ENCODE results near the gene GDPD4. TPM values are rescaled to one million over a fixed set of nuclear protein-coding genes. Genes with fewer than 3 reads are reported as not detected.

GDPD4 gene, protein sequence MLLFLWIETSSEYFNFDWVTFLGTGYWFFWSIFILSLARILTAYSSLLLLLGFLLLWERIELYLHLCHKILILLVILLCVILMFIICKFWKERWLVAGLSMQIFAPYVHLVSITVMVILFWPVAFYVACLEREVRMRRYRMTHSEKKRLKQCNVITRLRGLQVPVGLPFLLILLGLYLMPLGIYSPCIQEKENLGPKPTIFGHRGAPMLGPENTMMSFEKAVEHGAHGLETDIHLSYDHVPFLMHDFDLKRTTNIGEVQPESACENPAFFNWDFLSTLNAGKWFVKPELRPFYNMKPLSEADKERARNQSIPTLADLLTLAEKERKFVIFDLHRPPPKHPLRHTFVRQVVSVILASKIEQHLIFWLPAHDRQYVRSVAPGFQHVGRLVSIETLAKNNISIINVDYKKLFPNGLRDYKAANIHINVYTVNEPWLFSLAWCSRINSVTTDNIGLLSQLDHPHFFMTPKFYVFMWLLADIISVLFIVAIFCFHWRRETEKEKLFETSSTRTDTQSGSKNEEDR
- not detected for total RNA-seq

DNA sequence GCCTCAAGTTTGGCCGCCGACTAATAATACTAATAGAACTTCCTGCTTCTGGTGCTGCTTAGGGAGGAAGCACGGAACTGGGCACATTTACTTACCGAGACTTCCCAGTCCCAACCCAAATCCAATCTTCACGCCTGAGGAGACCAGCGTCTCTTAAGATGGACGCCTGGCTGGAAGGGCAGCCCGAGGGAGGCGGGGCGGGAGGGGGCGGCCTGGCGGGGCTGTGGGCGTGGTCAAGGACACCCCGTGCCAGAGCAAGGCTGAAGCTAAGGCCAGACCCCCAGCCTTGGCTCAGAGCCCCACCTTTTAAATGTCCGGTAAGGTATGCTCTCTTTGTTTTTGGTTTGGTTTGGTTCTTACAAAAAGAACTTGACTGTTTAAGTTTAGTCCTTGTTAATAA, at the start of gene GDPD4:
TSS of gene GDPD4 (minus strand) at position 177 of the 400 bp plus-strand sequence. CDS start 16,549 bp downstream, outside the sequence.
- no peaks in the 10 kb centered on the region for H3K36me3 Mint-ChIP-seq
- H3K27me3 Mint-ChIP-seq: peaks cover 6 to 10% of the 10 kb centered on the region in 2 donors
- no peaks in the 10 kb centered on the region for H3K9me3 Mint-ChIP-seq
- no peaks in the 10 kb centered on the region for H3K4me1 Mint-ChIP-seq (ENCODE audit: low read depth in 2 of 2)
- DNase-seq (ENCODE audit: low spot score): no peak
- ATAC-seq: no peak
- no peak within 1 kb of the TSS for H3K27ac Mint-ChIP-seq
- no peak within 1 kb of the TSS for H3K4me3 Mint-ChIP-seq

DNA sequence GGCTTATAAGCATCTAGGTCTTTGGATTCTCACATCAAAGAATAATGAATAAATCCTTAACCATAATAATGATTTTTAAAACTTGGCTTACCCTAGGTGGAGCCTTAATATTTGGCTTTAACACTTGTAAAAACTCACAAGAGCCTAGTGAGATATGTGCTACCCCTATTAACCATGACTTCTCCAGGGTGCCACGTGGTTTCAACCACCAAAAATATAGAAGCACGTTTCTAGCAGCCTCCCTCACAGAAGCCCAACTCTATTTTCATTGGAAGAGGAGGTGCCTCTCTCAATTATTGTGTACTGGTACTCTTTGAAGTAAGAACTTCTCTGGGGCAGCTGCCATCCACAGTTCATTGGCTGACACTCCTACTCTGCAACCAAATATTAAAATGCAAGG, 46.5 kb upstream of the GDPD4 start:
- H3K4me1 Mint-ChIP-seq (ENCODE audit: low read depth in 2 of 2): no peaks in the 10 kb centered on the region
- H3K27me3 Mint-ChIP-seq: no peaks in the 10 kb centered on the region
- DNase-seq (ENCODE audit: low spot score) (no peak), ATAC-seq (no peak)
- H3K9me3 Mint-ChIP-seq: no peaks in the 10 kb centered on the region
- H3K27ac Mint-ChIP-seq: no peak overlapping the region
- H3K36me3 Mint-ChIP-seq: peaks cover 4% of the 10 kb centered on the region
- H3K4me3 Mint-ChIP-seq: no peak overlapping the region

DNA sequence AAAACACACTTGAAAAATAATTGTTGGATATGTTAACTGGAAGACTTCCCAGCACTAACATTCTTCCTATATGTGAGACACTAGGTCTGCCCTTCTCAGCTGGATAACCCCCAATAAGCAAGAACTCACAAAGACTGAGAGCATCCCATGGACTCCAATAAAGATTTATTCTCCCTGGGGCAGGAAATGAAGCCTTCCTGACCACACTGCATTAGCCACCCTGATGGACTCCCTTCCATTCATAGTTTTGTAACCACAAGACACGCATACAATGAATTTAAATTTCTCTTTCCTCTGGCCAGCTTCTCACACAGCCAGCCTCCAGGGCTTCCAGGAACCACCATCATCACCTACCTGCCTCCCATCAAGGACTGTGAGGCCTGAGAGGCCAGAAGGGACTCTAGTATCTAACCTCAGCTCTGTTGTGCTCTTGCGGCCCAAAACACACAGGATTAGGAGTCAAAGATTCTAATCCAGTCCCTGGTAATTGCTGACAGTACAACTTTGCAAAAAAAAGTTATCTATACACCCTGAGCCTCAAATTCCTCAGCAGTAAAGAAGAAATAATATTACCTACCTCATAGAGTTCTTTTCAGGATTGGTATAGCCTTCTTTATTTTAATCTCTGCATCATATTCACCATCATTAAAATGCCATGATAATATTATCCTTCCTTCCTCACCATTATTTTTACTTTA, 45.6 kb upstream of the GDPD4 start:
- Mint-ChIP-seq H3K27ac (no peak overlapping the region), H3K4me1 (ENCODE audit: low read depth in 2 of 2) (no peaks in the 10 kb centered on the region), H3K9me3 (no peaks in the 10 kb centered on the region), H3K4me3 (no peak overlapping the region), H3K27me3 (no peaks in the 10 kb centered on the region), H3K36me3 (peaks cover 4% of the 10 kb centered on the region)
- ATAC-seq (no peak), DNase-seq (ENCODE audit: low spot score) (no peak)

DNA sequence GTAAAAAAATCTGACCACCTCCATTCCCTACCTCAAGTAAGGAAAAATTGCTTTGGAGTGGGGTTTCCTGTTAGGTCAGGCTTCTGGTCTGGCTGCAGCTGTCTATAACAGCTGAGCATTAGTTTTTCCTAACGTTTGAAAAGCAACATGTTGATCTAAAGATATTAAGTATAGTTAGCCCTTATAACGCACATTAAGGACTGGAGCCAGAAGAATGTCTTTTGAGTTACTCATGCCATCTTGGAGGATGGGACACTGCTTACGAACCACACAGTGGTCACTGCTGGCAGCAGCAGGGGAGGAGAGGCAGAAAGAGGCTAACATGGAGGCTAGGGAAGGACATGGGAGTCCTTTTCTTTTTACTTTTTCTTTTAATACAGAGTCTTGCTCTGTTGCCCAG, 44.1 kb upstream of the GDPD4 start:
- Mint-ChIP-seq H3K27me3 (no peaks in the 10 kb centered on the region), H3K4me3 (no peak overlapping the region), H3K36me3 (peaks cover 7% of the 10 kb centered on the region), H3K27ac (no peak overlapping the region), H3K4me1 (ENCODE audit: low read depth in 2 of 2) (no peaks in the 10 kb centered on the region), H3K9me3 (no peaks in the 10 kb centered on the region)
- DNase-seq (ENCODE audit: low spot score) (no peak), ATAC-seq (no peak)

DNA sequence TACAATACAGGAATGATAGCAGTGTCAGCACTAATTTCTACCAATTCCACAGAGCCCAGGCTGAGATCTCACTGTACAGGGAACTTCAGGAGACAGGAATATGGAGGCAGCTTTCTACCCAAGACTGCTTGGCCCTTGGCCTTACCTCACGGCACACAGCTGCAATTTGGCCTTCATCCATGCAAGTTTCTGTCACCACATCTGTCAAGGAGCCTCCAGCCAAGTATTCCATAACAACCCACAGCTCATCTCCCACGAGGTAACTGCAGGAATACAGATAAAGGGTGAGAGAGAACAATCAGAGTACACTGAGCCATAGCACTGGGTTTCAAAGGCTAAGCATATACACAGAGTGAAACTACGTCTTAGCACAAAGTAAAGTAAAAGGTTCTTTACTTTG, 39.0 kb upstream of the GDPD4 start:
- Mint-ChIP-seq H3K9me3 (no peaks in the 10 kb centered on the region), H3K4me3 (no peak overlapping the region), H3K4me1 (ENCODE audit: low read depth in 2 of 2) (no peaks in the 10 kb centered on the region), H3K27ac (no peak overlapping the region), H3K27me3 (no peaks in the 10 kb centered on the region), H3K36me3 (peaks cover 8% of the 10 kb centered on the region)
- DNase-seq (ENCODE audit: low spot score) (no peak), ATAC-seq (no peak)

DNA sequence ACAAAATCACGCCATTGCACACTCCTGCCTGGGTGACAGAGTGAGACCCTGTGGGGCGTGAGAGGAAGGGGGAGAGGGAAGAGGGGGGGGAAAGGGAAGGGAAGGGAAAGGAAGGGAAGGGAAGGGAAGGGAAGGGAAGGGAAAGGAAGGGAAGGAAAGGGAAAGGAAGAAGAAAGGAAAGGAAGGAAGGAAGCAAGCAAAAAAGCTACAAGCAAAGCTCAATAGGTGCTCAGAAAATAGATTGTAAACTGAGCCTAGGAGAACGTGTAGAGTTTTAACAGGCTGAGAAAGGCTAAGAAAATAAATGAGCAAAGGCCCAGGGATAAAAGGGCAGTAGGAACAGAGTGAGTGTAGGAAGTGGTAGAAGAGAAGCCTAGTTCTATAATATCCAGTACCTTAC, 30.8 kb upstream of the GDPD4 start:
- ATAC-seq: no peak
- H3K9me3 Mint-ChIP-seq: no peaks in the 10 kb centered on the region
- H3K27me3 Mint-ChIP-seq: no peaks in the 10 kb centered on the region
- peaks cover 10% of the 10 kb centered on the region for H3K36me3 Mint-ChIP-seq
- no peak overlapping the region for H3K4me3 Mint-ChIP-seq
- no peak for DNase-seq (ENCODE audit: low spot score)
- peaks cover 0 to 2% of the 10 kb centered on the region in 2 donors for H3K4me1 Mint-ChIP-seq (ENCODE audit: low read depth in 2 of 2)
- no peak overlapping the region for H3K27ac Mint-ChIP-seq

DNA sequence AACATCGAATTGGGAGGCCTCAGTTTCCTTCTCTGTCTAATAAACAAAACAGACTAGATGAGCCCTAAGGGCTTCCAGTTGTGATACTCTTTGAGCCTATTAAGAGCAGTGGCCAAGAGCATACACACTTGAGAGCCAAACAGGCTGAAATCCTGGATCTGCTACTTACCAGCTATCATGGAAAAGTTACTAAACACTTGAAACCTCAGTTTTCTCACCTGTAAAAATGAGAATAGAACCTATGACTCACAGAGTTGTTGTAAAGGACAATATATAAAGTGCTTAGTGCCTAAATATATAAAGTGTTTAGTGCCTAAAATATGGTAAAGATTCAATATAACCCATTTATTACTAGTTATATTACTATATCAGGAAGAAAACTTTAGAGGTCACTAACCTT, 23.7 kb upstream of the GDPD4 start:
- Mint-ChIP-seq H3K9me3 (peaks cover 3% of the 10 kb centered on the region), H3K27me3 (no peaks in the 10 kb centered on the region), H3K27ac (no peak overlapping the region), H3K4me3 (no peak overlapping the region), H3K4me1 (ENCODE audit: low read depth in 2 of 2) (peaks cover 0 to 2% of the 10 kb centered on the region in 2 donors), H3K36me3 (peaks cover 16% of the 10 kb centered on the region)
- DNase-seq (ENCODE audit: low spot score) (no peak), ATAC-seq (no peak)

DNA sequence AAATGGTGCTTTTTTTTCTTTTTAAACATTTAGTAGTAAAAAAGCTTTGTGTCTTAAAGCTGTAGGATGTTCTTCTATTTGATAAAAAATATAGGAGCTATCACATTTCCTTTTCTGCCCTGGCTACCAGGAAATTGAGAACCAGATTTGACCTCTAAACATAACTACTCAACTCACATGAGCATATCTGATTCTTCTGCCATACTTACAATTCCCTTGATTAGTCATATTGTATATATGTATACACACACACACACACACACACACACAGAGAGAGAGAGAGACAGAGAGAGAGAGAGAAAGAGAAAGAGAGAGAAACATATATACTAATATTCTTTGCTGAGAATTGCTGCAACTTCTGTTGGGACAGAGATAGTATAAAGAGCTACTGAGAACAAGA, 23.0 kb upstream of the GDPD4 start:
- H3K9me3 Mint-ChIP-seq: peaks cover 3% of the 10 kb centered on the region
- ATAC-seq (no peak), DNase-seq (ENCODE audit: low spot score) (no peak)
- peaks cover 16% of the 10 kb centered on the region for H3K36me3 Mint-ChIP-seq
- no peak overlapping the region for H3K4me3 Mint-ChIP-seq
- peaks cover 0 to 2% of the 10 kb centered on the region in 2 donors for H3K4me1 Mint-ChIP-seq (ENCODE audit: low read depth in 2 of 2)
- H3K27me3 Mint-ChIP-seq: no peaks in the 10 kb centered on the region
- H3K27ac Mint-ChIP-seq: no peak overlapping the region

DNA sequence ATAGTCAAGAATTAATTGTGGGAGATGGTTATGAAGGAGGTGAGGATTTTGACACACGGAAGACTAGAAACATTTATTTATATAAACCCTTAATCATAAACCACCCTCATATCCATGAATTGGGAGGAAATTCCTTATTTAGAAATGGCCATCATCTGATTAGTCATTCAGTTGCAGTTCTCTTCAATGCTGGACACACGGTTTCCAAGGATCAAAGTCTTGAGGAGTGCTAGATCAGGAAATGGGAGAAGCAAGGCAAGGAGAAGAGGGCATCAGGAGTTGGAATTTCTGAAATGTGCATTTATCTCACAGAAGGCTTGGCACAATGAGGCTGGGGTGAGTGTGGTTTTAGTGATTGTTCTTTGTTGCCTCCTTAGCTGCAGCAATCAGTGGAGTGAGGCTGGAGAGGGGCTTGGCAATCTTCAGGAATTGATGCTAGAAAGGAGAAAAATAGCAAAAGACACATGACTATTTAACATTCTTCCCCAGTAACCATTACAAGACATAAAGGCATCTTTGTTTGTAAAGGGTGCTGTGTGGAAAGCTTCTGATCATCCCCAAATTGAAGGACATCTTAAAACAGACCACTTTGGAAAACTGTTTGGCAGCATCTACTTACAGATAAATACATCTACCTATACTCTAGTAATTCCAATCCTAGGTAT, 21.6 kb upstream of the GDPD4 start:
- no peak overlapping the region for H3K4me3 Mint-ChIP-seq
- DNase-seq (ENCODE audit: low spot score) (no peak), ATAC-seq (no peak)
- no peaks in the 10 kb centered on the region for H3K4me1 Mint-ChIP-seq (ENCODE audit: low read depth in 2 of 2)
- H3K27me3 Mint-ChIP-seq: no peaks in the 10 kb centered on the region
- peaks cover 6% of the 10 kb centered on the region for H3K36me3 Mint-ChIP-seq
- no peak overlapping the region for H3K27ac Mint-ChIP-seq
- peaks cover 3% of the 10 kb centered on the region for H3K9me3 Mint-ChIP-seq

DNA sequence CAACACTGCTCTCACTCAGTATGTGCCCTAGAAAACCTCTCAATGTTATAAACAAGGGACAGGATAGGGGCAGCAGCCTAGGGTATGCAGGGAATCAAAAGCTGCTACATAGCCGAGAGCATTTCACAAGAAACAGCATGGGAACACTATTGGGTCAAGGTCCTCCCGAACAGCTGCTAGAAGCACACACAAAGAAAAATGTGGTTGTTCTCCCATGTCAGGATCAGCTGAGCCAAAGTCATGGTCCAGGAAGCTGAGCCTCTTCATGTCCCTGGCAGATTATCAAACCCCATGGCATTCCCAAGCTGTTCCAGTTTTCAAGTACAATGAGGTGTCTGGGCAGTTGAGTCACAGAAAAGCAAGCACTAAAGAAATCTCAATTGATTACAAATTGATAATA, 21.0 kb upstream of the GDPD4 start:
- DNase-seq (ENCODE audit: low spot score) (no peak), ATAC-seq (no peak)
- Mint-ChIP-seq H3K27me3 (no peaks in the 10 kb centered on the region), H3K4me3 (no peak overlapping the region), H3K27ac (no peak overlapping the region), H3K4me1 (ENCODE audit: low read depth in 2 of 2) (no peaks in the 10 kb centered on the region), H3K9me3 (peaks cover 3% of the 10 kb centered on the region), H3K36me3 (peaks cover 6% of the 10 kb centered on the region)

DNA sequence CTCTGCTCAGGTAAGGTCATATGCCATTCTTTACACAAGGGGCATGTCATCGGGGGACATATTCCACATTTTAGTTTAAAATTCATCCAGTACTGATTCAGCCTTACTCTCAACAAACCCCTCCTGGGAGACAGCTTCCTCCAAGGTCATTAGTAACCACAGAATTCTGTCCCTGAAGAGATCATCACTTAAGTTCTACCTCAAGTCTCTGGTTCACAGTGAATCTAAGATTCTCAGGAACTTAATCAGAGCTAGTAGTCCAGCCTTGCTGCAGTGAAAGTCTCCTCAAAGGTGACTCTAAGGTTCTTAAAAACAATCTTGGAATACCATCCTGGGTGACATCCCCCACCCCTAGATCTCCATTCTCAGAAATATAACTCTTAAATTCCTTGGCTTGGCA, 18.9 kb upstream of the GDPD4 start:
- Mint-ChIP-seq H3K27ac (no peak overlapping the region), H3K4me1 (ENCODE audit: low read depth in 2 of 2) (no peaks in the 10 kb centered on the region), H3K27me3 (peaks cover 6 to 9% of the 10 kb centered on the region in 2 donors), H3K4me3 (no peak overlapping the region), H3K36me3 (no peaks in the 10 kb centered on the region), H3K9me3 (no peaks in the 10 kb centered on the region)
- DNase-seq (ENCODE audit: low spot score): no peak
- no peak for ATAC-seq

DNA sequence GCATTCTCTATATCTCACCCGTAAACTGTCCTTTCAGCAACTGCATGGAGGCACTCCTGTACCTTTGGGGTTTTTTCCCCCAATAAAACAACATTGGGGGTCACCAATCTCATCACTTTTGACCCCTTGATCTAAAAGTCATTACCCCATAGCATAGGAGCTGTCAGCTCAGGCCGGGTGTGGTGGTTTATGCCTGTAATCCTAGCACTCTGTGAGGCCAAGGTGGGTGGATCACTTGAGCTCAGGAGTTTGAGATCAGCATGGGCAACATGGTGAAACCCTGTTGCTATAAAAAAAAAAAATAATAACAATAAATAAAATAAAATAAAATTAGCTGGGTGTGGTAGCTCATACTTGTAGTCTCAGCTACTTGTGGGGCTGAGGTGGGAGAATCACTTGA, 17.1 kb upstream of the GDPD4 start:
- peaks cover 6 to 9% of the 10 kb centered on the region in 2 donors for H3K27me3 Mint-ChIP-seq
- no peaks in the 10 kb centered on the region for H3K4me1 Mint-ChIP-seq (ENCODE audit: low read depth in 2 of 2)
- DNase-seq (ENCODE audit: low spot score) (no peak), ATAC-seq (no peak)
- H3K4me3 Mint-ChIP-seq: no peak overlapping the region
- no peaks in the 10 kb centered on the region for H3K9me3 Mint-ChIP-seq
- H3K27ac Mint-ChIP-seq: no peak overlapping the region
- H3K36me3 Mint-ChIP-seq: no peaks in the 10 kb centered on the region

DNA sequence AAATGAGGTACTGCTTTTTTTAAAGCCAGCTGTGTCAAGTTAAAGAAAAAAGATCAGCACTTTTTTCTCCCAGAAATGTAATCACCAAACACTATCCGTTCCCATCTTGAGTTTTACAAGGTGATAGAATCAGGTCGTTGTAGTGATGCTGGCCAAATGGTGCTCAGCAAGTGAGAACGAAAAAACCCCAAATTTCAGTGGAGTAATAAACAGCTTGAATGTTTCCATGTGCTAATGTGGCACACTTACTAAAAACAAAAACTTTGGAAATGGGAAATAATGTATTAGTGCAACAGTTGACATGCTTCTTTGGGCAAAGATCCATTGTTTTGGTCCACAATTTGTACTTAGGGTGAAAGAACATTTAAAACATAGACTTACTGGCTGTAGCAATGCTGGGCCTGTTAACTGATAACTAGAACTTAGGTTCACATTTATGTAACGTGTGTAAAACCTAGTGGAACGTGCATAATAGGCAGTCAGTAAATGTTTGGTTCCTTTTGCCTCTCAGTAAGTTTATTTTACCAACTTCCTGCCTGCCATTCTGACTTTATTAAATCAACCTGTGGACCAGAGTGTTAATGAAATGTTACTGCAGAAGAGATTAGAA, 15.4 kb upstream of the GDPD4 start:
- H3K4me1 Mint-ChIP-seq (ENCODE audit: low read depth in 2 of 2): no peaks in the 10 kb centered on the region
- no peaks in the 10 kb centered on the region for H3K36me3 Mint-ChIP-seq
- ATAC-seq: no peak
- H3K27me3 Mint-ChIP-seq: peaks cover 9% of the 10 kb centered on the region in 2 donors
- DNase-seq (ENCODE audit: low spot score): no peak
- H3K27ac Mint-ChIP-seq: no peak overlapping the region
- no peaks in the 10 kb centered on the region for H3K9me3 Mint-ChIP-seq
- no peak overlapping the region for H3K4me3 Mint-ChIP-seq
